Lower leg skin (tissue), 3 donors: ENCODE results near the gene JAG2.

Experiments used
- CTCF ChIP-seq, 3 donors: fragments of 450-650 bp; IDR thresholded peaks; one replicate each; pipeline ENCODE4 v1.5.1; 2016; ENCODE audit warnings: antibody characterized with exemption in 3 of 3, mild to moderate bottlenecking in 3 of 3, moderate library complexity in 2 of 3
- POLR2A ChIP-seq, 2 donors: fragments of 450-650 bp; IDR thresholded peaks; one replicate each; pipeline ENCODE4 v1.6.1; 2016 to 2017; ENCODE audit warnings: antibody characterized with exemption in 2 of 2, mild to moderate bottlenecking in 1 of 2, moderate library complexity in 1 of 2

GRCh38 chr14:105205673-105206208, 37.2 kb upstream of the JAG2 start:
- TF ChIP-seq CTCF (IDR thresholded peaks at IDR 0.05), result no peak
- no peak for TF ChIP-seq POLR2A (IDR thresholded peaks at IDR 0.05)
